Fibroblast of skin of left biceps (primary cell): ENCODE results near the gene PIGW.
"Not testable (repeated sequence)": the region's sequence is repeated elsewhere in the genome, so short reads cannot be mapped to it uniquely, and the experiment has no call there.

Source experiments
- DNase-seq, 2 experiments: peaks; one replicate each; pipeline ENCODE4 v3.0.0-alpha.2; 2013; ENCODE audit warnings: low read depth in 2 of 2

The PIGW gene

GRCh38 chr17:36508439-36508838, 26.3 kb upstream of the PIGW start:
- not testable (repeated sequence) for DNase-seq

- no peak for DNase-seq
Measured at GRCh38 chr17:36509272-36509985, 25.4 kb upstream of the PIGW start.

GRCh38 chr17:36510636-36511035, 24.2 kb upstream of the PIGW start:
- DNase-seq = no peak

GRCh38 chr17:36511216-36511615, 23.6 kb upstream of the PIGW start:
- DNase-seq = no peak

GRCh38 chr17:36512641-36513040, 22.1 kb upstream of the PIGW start:
- no peak for DNase-seq

GRCh38 chr17:36514856-36515255, 19.9 kb upstream of the PIGW start:
- no peak for DNase-seq

- DNase-seq = no peak
Measured at GRCh38 chr17:36515837-36516236, 18.9 kb upstream of the PIGW start.

GRCh38 chr17:36523113-36523512, 11.7 kb upstream of the PIGW start:
- no peak for DNase-seq

- no peak for DNase-seq
Measured at GRCh38 chr17:36524428-36524876, 10.3 kb upstream of the PIGW start.

GRCh38 chr17:36525113-36525512, 9.7 kb upstream of the PIGW start:
- DNase-seq = no peak

- no peak for DNase-seq
Measured at GRCh38 chr17:36525888-36526287, 8.9 kb upstream of the PIGW start.

GRCh38 chr17:36527621-36528250, 7.1 kb upstream of the PIGW start:
- DNase-seq = no peak

GRCh38 chr17:36529121-36529520, 5.7 kb upstream of the PIGW start:
- DNase-seq = no peak

- no peak for DNase-seq
Measured at GRCh38 chr17:36532435-36532975, 2.3 kb upstream of the PIGW start.

- DNase-seq = no peak
Measured at GRCh38 chr17:36533935-36534839, 600 bp upstream of the PIGW start.

GRCh38 chr17:36535669-36536081, 888 bp downstream of the PIGW start:
- DNase-seq = no peak

- DNase-seq = no peak
Measured at GRCh38 chr17:36540696-36541095, 5.9 kb downstream of the PIGW start.

- no peak for DNase-seq
Measured at GRCh38 chr17:36542755-36543154, 8.0 kb downstream of the PIGW start.

- no peak for DNase-seq
Measured at GRCh38 chr17:36544044-36544306, 9.2 kb downstream of the PIGW start.

GRCh38 chr17:36544307-36545076, 9.7 kb downstream of the PIGW start, which contains the start of gene GGNBP2:
Gene GGNBP2 (plus strand): TSS chr17:36544919. CDS start chr17:36545725, 806 bp downstream.
- DNase-seq = peak; percentile 82 to 84

- DNase-seq = no peak
Measured at GRCh38 chr17:36545077-36545464, 10.3 kb downstream of the PIGW start.
